Ishikawa (cell line): ENCODE measurements around the gene TUBGCP2.

Experiments used
- CEBPB ChIP-seq: IDR thresholded peaks from 2 replicates; pipeline ENCODE4 v1.6.1; 2012
- CREB1 ChIP-seq: IDR thresholded peaks from 2 replicates; pipeline ENCODE4 v1.6.1; 2012; ENCODE audit warnings: low read depth
- RAD21 ChIP-seq: IDR thresholded peaks from 2 replicates; pipeline ENCODE4 v1.6.1; 2012; ENCODE audit warnings: low read depth
- REST ChIP-seq: IDR thresholded peaks from 2 replicates; pipeline ENCODE4 v1.6.1; 2012; ENCODE audit warnings: low read depth, mild to moderate bottlenecking
- TAF1 ChIP-seq: IDR thresholded peaks from 2 replicates; pipeline ENCODE4 v1.6.1; 2012; ENCODE audit warnings: low read depth, mild to moderate bottlenecking
- TEAD4 ChIP-seq: IDR thresholded peaks from 2 replicates; pipeline ENCODE4 v1.6.1; 2012
- USF1 ChIP-seq: IDR thresholded peaks from 2 replicates; pipeline ENCODE4 v1.6.1; 2012
- TF ChIP-seq, protein P1 (sequence below): IDR thresholded peaks from 2 replicates; pipeline ENCODE4 v1.6.1; 2012

GRCh38 chr10:133235932-133236331 lies 72.7 kb downstream of the TUBGCP2 start:
- no peak for TF ChIP-seq CEBPB
- no peak for TF ChIP-seq RAD21
- TF ChIP-seq USF1, result no peak
- no peak for TF ChIP-seq REST
- TF ChIP-seq, protein P1, sequence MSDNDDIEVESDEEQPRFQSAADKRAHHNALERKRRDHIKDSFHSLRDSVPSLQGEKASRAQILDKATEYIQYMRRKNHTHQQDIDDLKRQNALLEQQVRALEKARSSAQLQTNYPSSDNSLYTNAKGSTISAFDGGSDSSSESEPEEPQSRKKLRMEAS, result no peak
- no peak for TF ChIP-seq TEAD4
- no peak for TF ChIP-seq TAF1
- TF ChIP-seq CREB1, result no peak
